GM18511 (cell line): Measurements from ENCODE around the gene ITGBL1.

Experiments used
- ATAC-seq: cut with Tn5 transposase; IDR thresholded peaks from one replicate; pipeline ENCODE4 v1.9.1; 2021; ENCODE audit warnings: mild to moderate bottlenecking, moderate library complexity; ENCODE audit not compliant: unreplicated experiment

ITGBL1 gene

DNA sequence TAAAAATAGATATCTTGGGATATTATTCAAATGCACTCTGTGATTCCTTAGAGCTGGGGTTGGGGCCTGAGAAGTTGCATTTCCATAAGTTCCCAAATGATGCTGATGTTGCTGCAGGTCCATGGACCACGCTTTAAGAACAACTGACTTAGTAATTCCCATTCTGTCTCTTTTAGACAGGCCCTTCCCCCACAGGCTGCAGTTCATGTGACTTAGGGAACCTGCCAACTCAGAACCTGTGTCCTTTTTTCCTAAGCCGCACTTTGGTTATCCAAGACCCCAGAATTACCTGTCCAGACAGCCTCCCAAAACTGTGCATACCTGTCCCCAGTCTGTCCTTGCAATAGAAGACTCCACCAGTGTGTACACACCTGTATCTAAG, 1.7 kb upstream of the ITGBL1 start:
- no peak for ATAC-seq

DNA sequence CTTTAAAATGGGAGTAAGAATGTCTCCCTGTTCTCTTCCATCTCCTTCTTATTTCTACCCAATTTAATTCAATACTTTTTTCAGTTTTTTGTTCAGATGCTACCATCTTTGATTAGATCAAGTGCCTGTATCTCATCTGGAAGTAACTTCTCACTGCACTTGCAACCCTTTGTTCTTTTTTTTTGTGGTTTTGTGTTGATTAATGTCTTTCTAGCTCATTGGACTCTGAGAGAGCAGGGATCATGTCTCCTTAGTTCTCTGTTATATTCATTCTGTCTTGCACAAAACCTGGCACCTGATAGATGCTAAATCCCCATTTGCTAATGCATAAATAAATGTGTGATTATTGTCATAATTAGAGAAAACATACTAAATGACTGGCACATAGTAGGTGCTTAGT, 834 bp upstream of the ITGBL1 start:
- ATAC-seq = no peak

GRCh38 chr13:101453784-101454201, 1.3 kb downstream of the ITGBL1 start:
- ATAC-seq = no peak

DNA sequence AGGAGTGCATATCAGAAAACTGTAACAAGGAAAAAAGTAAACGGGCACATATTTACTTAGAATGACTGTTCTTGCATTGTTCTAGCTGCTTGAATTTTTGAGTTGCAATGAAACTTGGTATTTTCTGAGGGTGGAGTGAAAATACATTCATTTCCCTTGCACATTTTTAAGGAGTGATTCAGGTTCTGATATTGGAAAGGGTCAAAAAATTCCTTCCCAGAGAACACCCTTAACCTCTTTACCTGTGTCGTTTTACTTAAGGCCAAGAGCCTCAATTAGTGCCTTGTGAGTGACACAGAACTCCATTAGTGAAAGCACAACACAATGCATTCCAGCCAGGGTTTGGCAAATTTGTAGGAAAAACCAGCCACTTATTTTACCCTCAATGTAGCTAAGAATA, 2.3 kb downstream of the ITGBL1 start:
- no peak for ATAC-seq

GRCh38 chr13:101455863-101456262, 3.4 kb downstream of the ITGBL1 start:
- no peak for ATAC-seq

DNA sequence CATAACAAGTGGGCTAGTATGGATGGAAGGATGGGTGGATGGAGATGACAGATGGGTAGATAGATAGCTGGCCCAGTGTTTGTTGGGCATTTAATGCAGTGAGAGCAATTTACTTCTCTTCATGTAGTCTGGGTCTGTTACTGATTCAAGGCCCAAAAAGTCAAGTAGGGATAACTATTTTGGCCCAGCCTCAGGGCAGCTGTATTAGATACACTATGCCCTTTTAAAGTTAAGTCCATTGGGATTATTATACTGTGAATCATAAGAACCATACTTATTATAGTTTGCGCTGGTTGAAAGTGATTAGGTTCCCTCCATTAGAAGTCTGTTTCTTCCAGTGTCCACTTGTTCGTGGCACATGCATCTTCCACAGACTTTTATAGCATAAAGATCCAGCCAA, 4.7 kb downstream of the ITGBL1 start:
- ATAC-seq = no peak

DNA sequence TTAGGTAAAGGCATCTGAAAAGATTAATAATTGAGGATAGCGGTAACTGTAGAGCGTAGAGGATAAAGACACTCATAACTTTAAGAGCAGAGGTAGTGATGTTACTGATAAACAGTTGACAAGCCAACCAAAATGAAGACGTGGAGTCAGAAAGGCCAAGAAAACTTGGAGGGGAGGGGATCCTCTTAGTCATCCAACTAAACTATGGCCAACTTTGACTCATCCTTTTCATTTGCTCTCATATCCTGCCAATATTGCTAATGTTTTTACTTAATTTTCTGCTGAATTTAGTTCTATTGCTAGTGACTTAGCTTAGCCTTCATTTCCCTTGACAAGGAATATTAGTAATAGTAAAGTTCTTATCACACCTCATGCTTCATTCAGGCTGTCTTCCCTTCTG, 13.4 kb downstream of the ITGBL1 start:
- no peak for ATAC-seq

DNA sequence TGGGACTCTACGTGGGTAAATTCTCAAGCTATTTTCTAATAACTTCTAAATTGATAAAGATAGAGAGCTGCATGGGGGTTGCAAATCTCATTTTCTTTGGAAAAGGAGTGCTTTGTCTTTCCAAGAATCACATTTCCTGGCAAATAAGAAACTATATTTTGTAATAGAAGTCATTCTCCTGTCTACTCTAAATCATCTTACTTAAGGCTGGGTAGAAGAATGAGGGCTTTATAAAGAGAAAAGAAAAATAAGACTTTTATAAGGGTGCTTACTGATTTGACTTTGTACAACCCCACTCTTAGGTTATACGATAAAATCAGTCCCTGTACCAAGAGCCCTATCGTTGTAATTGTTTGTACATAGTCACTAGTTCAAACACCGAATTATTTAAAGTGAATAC, 14.9 kb downstream of the ITGBL1 start:
- no peak for ATAC-seq

DNA sequence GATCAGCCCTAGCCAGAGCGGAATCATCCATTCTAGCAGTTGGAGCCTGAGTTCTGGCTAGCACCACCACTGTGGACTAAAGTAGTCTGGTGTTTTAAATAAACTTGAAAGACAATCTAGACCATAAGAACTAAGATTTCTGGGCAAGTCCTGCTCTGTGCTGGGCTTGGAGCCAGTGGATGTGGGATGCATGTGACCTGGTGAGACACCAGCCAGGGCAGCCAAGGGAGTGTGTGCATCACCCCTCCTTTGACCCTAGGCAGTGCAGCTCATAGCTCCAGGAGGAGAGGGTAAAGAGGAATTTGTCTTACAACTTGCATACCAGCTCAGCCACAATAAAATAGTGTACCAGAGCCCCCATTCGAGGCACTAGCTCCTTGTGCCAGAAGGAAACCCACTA, 21.0 kb downstream of the ITGBL1 start:
- no peak for ATAC-seq

DNA sequence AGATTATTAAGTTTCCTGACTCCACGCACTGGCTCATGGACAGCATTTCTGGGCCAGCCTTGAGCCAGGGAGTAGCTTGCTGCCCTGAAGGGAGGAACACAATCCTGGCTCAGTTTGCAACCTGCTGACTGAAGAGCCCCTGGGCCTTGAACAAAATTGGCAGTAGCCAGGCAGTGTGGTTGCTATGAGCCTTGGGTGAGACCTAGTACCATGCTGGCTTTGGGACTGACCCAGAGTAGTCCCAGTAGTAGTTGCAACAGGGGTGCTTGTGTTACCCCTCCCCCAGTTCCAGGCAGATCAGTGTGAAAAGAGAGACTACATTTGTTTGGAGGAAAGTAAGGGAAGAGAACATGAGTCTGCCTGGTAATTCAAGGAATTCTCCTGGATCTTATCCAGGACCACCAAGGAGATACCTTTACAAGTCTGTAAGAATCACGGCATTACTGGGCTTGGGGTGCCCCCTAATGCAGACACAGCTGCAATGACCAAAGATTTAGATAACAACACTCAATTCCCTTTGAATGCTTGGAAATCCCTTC, 22.0 kb downstream of the ITGBL1 start:
- ATAC-seq = no peak

- ATAC-seq = no peak
Observed at GRCh38 chr13:101475536-101475935, 23.1 kb downstream of the ITGBL1 start.

GRCh38 chr13:101481421-101481820, 28.9 kb downstream of the ITGBL1 start:
- ATAC-seq = no peak

GRCh38 chr13:101486708-101487437, 34.4 kb downstream of the ITGBL1 start:
- ATAC-seq = no peak

- ATAC-seq = no peak
Observed at GRCh38 chr13:101487438-101487830, 35.0 kb downstream of the ITGBL1 start.

GRCh38 chr13:101488734-101489133, 36.3 kb downstream of the ITGBL1 start:
- no peak for ATAC-seq

DNA sequence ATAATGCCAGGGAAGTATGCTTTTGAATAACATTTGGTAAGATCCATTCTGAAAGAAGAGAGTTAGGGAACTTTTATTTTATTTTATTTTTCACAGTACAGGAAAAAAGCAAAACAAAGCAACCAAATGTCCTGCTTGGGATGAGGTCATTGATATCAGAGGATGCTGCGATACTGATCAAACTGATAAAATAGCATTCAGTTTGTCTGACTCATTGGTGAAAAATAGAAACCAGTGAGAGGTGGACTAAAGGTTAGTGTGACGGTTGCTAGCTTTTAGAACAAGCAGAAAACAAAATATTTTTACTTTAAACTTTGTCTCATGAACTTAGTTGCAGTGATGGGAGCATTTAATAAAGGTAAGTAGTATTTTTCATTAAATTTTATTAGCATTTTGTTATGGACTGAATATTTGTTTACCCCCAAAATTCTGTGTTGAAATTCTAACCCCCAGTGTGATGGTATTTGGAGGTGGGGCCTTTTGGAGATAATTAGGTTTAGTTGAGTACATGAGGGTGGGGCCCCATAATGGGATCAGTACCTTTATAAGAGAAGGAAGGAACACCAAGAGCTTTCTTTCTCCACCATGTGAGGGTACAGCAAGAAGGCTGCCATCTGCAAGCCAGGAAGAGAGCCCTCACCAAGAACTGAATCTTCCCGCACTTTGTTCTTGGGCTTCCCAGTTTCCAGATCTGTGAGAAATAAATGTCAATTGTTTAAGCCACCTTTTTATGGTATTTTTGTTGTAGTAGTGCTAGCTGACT, 37.3 kb downstream of the ITGBL1 start:
- ATAC-seq = no peak

- ATAC-seq = no peak
Observed at GRCh38 chr13:101490406-101491015, 38.0 kb downstream of the ITGBL1 start.

DNA sequence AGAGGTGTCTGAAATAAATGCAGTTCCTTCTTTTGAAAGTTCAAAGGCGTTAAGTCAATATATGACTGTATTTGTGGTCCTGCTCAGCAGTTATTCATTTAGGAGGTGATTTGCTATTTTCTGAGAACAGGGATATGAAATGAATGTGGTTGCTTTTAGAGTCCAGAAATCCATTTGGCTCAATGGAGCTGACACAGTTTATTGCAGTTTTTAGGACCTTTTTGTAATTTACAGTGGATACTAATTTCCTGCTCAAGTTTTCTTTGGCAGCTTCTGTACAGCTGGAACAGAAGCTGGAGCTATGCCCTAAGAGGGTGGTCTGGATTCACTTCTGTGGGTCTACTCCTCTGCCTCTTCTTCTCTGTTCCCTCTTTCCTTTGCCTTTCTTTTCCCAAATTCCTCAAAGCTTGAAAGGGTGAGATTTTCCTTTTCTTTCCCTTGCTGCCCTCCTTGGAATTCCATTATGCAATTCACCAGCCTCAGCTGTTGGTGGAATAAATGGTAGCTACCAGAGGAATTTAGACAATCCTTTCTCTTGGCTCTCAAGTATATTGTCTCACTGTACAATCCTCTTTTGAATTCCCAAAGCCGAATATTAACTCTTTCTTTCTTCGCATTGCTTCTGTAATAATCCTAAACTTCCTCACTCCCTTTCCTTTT, 39.9 kb downstream of the ITGBL1 start:
- ATAC-seq = no peak

- no peak for ATAC-seq
Observed at GRCh38 chr13:101493541-101493940, 41.1 kb downstream of the ITGBL1 start.

DNA sequence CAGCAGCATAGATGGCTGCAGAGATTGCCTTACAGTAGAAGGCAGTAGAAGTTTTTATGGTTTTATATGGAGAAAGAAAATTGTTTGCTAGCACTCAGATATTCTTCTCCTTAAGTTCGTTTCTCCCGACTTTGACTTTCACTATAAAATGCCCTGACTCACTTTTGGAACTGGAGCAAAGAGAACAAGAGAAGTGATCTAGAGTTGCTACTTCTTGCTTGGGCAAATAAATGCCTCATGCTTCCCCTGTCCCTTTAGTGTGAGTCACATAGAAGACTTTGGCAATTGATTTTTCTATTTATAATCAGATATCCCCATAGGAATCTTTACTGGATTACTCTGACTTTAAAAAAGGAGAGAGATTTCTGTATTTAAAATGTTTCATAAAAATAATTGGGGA, 46.9 kb downstream of the ITGBL1 start:
- ATAC-seq = no peak

GRCh38 chr13:101502618-101503017, 50.1 kb downstream of the ITGBL1 start:
- ATAC-seq = no peak
